PC-9 (cell line): ENCODE measurements around the gene CDT1.

Source experiments
- CTCF ChIP-seq: fragments of 200-600 bp; sonication (generic); conservative IDR thresholded peaks from 2 replicates; pipeline ENCODE4 v1.6.1; 2017; ENCODE audit warnings: mixed run types, antibody characterized with exemption, mild to moderate bottlenecking, moderate library complexity
- EZH2 ChIP-seq: fragments of 200-600 bp; sonication (generic); IDR thresholded peaks from 2 replicates; pipeline ENCODE4 v1.8.0; 2017; ENCODE audit warnings: antibody characterized with exemption, low read depth

GRCh38 chr16:88835383-88835782 is 31.8 kb downstream of the CDT1 start:
- TF ChIP-seq CTCF (no peak), EZH2 (no peak)
